Naive B cell (primary cell): Measurements from ENCODE around the gene GRHPR. TPM values are rescaled to one million over a fixed set of nuclear protein-coding genes. Genes with fewer than 3 reads are reported as not detected.

Source experiments
- ATAC-seq, 2 donors: fragments of 150-1000 bp; cut with Tn5 transposase; 2 replicates each; pipeline ENCODE4 v1.10.0; 2021; ENCODE audit warnings: low read depth in 2 of 2, mild to moderate bottlenecking in 2 of 2, moderate library complexity in 2 of 2
- DNase-seq: peaks from one replicate; pipeline ENCODE4 v3.0.0; 2022
- H3K27ac Mint-ChIP-seq, 6 donors: one replicate each; pipeline ENCODE4 v1.8.0; 2020 to 2022; ENCODE audit warnings: mild to moderate bottlenecking in 6 of 6, mixed read lengths in 6 of 6, moderate library complexity in 5 of 6, inconsistent platforms in 2 of 6
- H3K27me3 Mint-ChIP-seq, 3 donors: one replicate each; pipeline ENCODE4 v1.8.0; 2021 to 2022; ENCODE audit warnings: mixed read lengths in 3 of 3, mild to moderate bottlenecking in 1 of 3
- H3K36me3 Mint-ChIP-seq, 2 donors: one replicate each; pipeline ENCODE4 v1.8.0; 2020 to 2022; ENCODE audit warnings: mixed read lengths in 2 of 2, inconsistent platforms in 1 of 2, mild to moderate bottlenecking in 1 of 2
- H3K4me1 Mint-ChIP-seq, 3 donors: one replicate each; pipeline ENCODE4 v1.8.0; 2020 to 2022; ENCODE audit warnings: mixed read lengths in 3 of 3, inconsistent platforms in 1 of 3, mild to moderate bottlenecking in 1 of 3, moderate library complexity in 1 of 3
- H3K4me3 Mint-ChIP-seq, 8 donors: one replicate each; pipeline ENCODE4 v1.8.0; 2020 to 2022; ENCODE audit warnings: mild to moderate bottlenecking in 8 of 8, mixed read lengths in 8 of 8, moderate library complexity in 8 of 8, inconsistent platforms in 2 of 8
- H3K9me3 Mint-ChIP-seq, 7 donors: one replicate each; pipeline ENCODE4 v1.8.0; 2020 to 2022; ENCODE audit warnings: mixed read lengths in 7 of 7, mild to moderate bottlenecking in 5 of 7, inconsistent platforms in 2 of 7, moderate library complexity in 1 of 7
- polyA plus RNA-seq, 6 donors: library from polyadenylated mRNA; unstranded; fragments of 300-500 nt; fragmentation: Illumina TruSeq; gene quantifications; one replicate each; pipeline ENCODE4 v1.2.3, GENCODE V29; 2021; ENCODE audit warnings: low read depth in 6 of 6

The GRHPR gene
- polyA plus RNA-seq, 6 donors from 2014 or later: 90.5 to 185 (median 126) TPM

DNA sequence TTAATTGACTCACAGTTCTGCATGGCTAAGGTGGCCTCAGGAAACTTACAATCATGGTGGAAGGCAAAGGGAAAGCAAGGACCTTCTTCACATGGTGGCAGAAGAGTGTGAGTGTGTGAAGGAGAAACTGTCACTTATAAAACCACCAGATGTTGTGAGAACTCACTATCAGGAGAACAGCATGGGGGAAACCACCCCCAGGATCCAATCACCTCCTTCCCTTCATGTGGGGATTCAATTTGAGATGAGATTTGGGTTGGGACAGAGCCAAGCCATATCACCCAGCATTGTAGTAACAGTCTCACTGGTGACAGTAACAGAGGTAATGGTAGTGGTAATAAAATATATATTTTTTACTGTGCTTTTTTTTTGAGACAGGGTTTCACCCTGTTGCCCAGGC lies 24.6 kb downstream of the GRHPR start:
- ATAC-seq: no peak
- H3K4me3 Mint-ChIP-seq: no peak overlapping the region
- peaks cover 17 to 41% (median 31%) of the 10 kb centered on the region in 3 donors for H3K4me1 Mint-ChIP-seq
- H3K27ac Mint-ChIP-seq: no peak overlapping the region
- no peak for DNase-seq
- H3K9me3 Mint-ChIP-seq: no peaks in the 10 kb centered on the region
- H3K27me3 Mint-ChIP-seq: no peaks in the 10 kb centered on the region
- H3K36me3 Mint-ChIP-seq: peaks cover under 1 to 6% of the 10 kb centered on the region in 2 donors

DNA sequence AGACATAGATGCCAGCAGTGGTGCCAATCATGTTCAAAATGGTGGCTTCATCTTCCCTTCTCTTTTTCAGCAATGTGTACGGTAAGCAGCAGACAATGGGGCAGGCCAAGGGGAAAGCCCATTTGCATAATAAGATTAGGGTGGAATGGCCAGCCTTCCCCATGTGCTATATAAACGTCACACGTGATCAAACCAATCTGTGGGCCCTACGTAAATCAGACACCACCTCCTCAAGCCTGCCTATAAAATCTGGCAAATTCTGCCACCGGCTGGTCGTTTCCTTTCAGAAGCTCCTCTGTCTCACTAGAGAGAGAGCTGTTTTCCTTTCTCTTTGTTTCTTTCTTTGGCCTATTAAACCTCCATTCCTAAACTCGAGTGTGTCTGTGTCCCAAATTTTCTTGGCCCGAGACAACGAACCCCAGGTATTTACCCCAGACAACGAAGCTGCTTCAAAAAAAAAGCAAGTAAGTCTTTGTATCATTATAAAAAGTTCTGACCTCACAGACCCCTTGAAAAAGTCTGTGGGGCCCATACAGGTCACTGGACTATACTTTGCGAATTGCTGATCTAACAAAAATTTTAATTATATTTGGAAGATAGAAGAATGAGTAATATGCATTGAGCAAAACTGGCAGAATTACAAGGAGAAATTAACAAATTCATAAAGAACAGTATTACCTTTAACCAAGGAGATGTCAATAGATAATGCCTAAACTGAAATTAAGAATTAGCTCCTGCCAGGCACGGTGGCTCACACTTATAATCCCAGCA lies 27.6 kb downstream of the GRHPR start:
- H3K4me1 Mint-ChIP-seq: peaks cover 39 to 58% (median 52%) of the 10 kb centered on the region in 3 donors
- ATAC-seq (peak in 1 of 2 donors; percentile 42), DNase-seq (no peak)
- H3K36me3 Mint-ChIP-seq: peaks cover 0 to 6% of the 10 kb centered on the region in 2 donors
- no peak overlapping the region for H3K4me3 Mint-ChIP-seq
- H3K27ac Mint-ChIP-seq: peak overlapping the region in 2 of 6 donors; percentile 4 to 46
- H3K9me3 Mint-ChIP-seq: no peaks in the 10 kb centered on the region
- H3K27me3 Mint-ChIP-seq: no peaks in the 10 kb centered on the region

GRCh38 chr9:37451628-37452027 lies 29.1 kb downstream of the GRHPR start:
- no peaks in the 10 kb centered on the region for H3K27me3 Mint-ChIP-seq
- DNase-seq (no peak), ATAC-seq (no peak)
- H3K27ac Mint-ChIP-seq: peak overlapping the region in 4 of 6 donors; percentile 42 to 88 (median 78)
- H3K4me3 Mint-ChIP-seq: no peak overlapping the region
- H3K36me3 Mint-ChIP-seq: peaks cover 0 to 10% of the 10 kb centered on the region in 2 donors
- H3K4me1 Mint-ChIP-seq: peaks cover 45 to 59% (median 55%) of the 10 kb centered on the region in 3 donors
- H3K9me3 Mint-ChIP-seq: no peaks in the 10 kb centered on the region

GRCh38 chr9:37452611-37453010 lies 30.1 kb downstream of the GRHPR start:
- peak overlapping the region in 3 of 6 donors; percentile 5 to 88 (median 42) for H3K27ac Mint-ChIP-seq
- no peak for ATAC-seq
- peaks cover 44 to 61% (median 60%) of the 10 kb centered on the region in 3 donors for H3K4me1 Mint-ChIP-seq

DNA sequence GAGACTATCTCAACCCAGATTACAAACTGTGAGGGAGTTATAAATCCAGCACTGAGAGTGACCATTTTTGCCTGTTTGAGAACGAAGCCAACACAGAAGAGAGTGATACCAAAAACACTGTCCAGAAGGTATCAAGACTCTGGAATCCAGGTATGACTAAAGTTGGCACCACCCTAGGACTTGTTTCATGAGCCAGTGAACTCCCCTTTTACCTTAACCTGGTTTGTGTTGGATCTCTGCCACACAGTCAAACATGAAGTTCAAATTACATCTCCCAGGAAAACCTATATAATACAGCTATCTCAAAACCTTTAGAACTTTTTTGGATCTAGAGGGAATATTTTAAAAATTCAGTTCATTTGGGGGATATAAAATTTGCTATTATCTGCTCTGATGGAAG lies 31.3 kb downstream of the GRHPR start:
- Mint-ChIP-seq H3K27me3 (no peaks in the 10 kb centered on the region), H3K27ac (peak overlapping the region in 3 of 6 donors; percentile 1 to 42 (median 18)), H3K4me1 (peaks cover 46 to 64% (median 58%) of the 10 kb centered on the region in 3 donors), H3K9me3 (no peaks in the 10 kb centered on the region), H3K36me3 (peaks cover 0 to 10% of the 10 kb centered on the region in 2 donors), H3K4me3 (no peak overlapping the region)
- DNase-seq (no peak), ATAC-seq (no peak)

More at GRCh38 chr9:37452611-37453010, 30.1 kb downstream of the GRHPR start:
- peaks cover 0 to 10% of the 10 kb centered on the region in 2 donors for H3K36me3 Mint-ChIP-seq
- H3K4me3 Mint-ChIP-seq: no peak overlapping the region
- DNase-seq: no peak
- no peaks in the 10 kb centered on the region for H3K27me3 Mint-ChIP-seq
- no peaks in the 10 kb centered on the region for H3K9me3 Mint-ChIP-seq

- ATAC-seq (no peak), DNase-seq (no peak)
- Mint-ChIP-seq H3K27me3 (no peaks in the 10 kb centered on the region), H3K4me3 (no peak overlapping the region), H3K27ac (peak overlapping the region in 2 of 6 donors; percentile 18 to 42), H3K36me3 (peaks cover 0 to 10% of the 10 kb centered on the region in 2 donors), H3K4me1 (peaks cover 46 to 64% (median 60%) of the 10 kb centered on the region in 3 donors), H3K9me3 (no peaks in the 10 kb centered on the region)
Measured at GRCh38 chr9:37454238-37454637, 31.7 kb downstream of the GRHPR start.

GRCh38 chr9:37455884-37456647 lies 33.6 kb downstream of the GRHPR start:
- DNase-seq: no peak
- ATAC-seq: no peak
- Mint-ChIP-seq H3K4me1 (peaks cover 46 to 70% (median 68%) of the 10 kb centered on the region in 3 donors), H3K27me3 (no peaks in the 10 kb centered on the region), H3K9me3 (no peaks in the 10 kb centered on the region), H3K4me3 (peak overlapping the region in 2 of 8 donors; percentile 10 to 22), H3K36me3 (peaks cover 0 to 4% of the 10 kb centered on the region in 2 donors), H3K27ac (peak overlapping the region in 2 of 6 donors; percentile 14 to 53)

- H3K4me3 Mint-ChIP-seq: no peak overlapping the region
- H3K27ac Mint-ChIP-seq: no peak overlapping the region
- no peaks in the 10 kb centered on the region for H3K9me3 Mint-ChIP-seq
- H3K27me3 Mint-ChIP-seq: no peaks in the 10 kb centered on the region
- ATAC-seq: no peak
- DNase-seq: no peak
- H3K36me3 Mint-ChIP-seq: peaks cover 0 to 4% of the 10 kb centered on the region in 2 donors
- peaks cover 42 to 71% (median 66%) of the 10 kb centered on the region in 3 donors for H3K4me1 Mint-ChIP-seq
Measured at GRCh38 chr9:37456817-37457216, 34.3 kb downstream of the GRHPR start.

DNA sequence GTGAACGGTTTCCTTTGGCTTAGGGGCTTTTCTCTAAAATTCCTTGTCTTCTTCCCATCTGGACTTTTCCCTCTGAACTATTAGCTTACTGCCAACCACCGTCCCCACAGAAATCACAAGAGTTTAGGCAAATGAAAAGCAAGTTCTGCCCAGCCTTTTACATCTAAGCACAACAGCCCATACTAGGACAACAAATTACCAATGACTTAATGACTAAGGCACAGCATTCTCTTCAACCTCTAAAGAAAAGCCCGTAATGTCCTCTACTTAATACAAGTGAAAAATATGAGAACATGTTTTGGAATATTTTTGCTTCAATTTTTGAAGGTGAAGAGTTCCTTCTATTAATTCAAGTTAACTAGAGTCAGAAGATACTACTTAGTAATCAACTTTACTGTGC lies 41.5 kb downstream of the GRHPR start:
- Mint-ChIP-seq H3K4me1 (peaks cover 24 to 52% (median 50%) of the 10 kb centered on the region in 3 donors), H3K27ac (peak overlapping the region; percentile 99), H3K4me3 (peak overlapping the region; percentile 87 to 98 (median 96))

GRCh38 chr9:37464426-37465248 lies 42.1 kb downstream of the GRHPR start:
- Mint-ChIP-seq H3K36me3 (no peaks in the 10 kb centered on the region), H3K4me3 (peak overlapping the region; percentile 87 to 98 (median 96)), H3K27me3 (no peaks in the 10 kb centered on the region), H3K27ac (peak overlapping the region; percentile 99), H3K4me1 (peaks cover 24 to 50% (median 49%) of the 10 kb centered on the region in 3 donors), H3K9me3 (no peaks in the 10 kb centered on the region)
- DNase-seq (peak; percentile 91), ATAC-seq (peak; percentile 52 to 53)

More for the DNA sequence above, 41.5 kb downstream of the GRHPR start:
- ATAC-seq: no peak
- no peaks in the 10 kb centered on the region for H3K9me3 Mint-ChIP-seq
- no peaks in the 10 kb centered on the region for H3K36me3 Mint-ChIP-seq
- no peaks in the 10 kb centered on the region for H3K27me3 Mint-ChIP-seq
- DNase-seq: no peak

GRCh38 chr9:37465249-37466036 lies 42.9 kb downstream of the GRHPR start, which contains the start of gene ZBTB5:
TSS of gene ZBTB5 (minus strand) at chr9:37465450. CDS start at chr9:37442551, 22,899 bp downstream.
- Mint-ChIP-seq H3K27ac (peak within 1 kb of the TSS; percentile 99), H3K4me1 (peaks cover 24 to 50% (median 46%) of the 10 kb centered on the region in 3 donors)

GRCh38 chr9:37466037-37466709 lies 43.7 kb downstream of the GRHPR start:
- Mint-ChIP-seq H3K36me3 (no peaks in the 10 kb centered on the region), H3K4me1 (peaks cover 24 to 42% (median 38%) of the 10 kb centered on the region in 3 donors), H3K9me3 (no peaks in the 10 kb centered on the region), H3K4me3 (peak overlapping the region; percentile 87 to 98 (median 96)), H3K27me3 (no peaks in the 10 kb centered on the region), H3K27ac (peak overlapping the region; percentile 99)
- DNase-seq (no peak), ATAC-seq (no peak)

More at GRCh38 chr9:37465249-37466036, 42.9 kb downstream of the GRHPR start, which contains the start of gene ZBTB5:
- no peaks in the 10 kb centered on the region for H3K36me3 Mint-ChIP-seq
- ATAC-seq (peak; percentile 69 to 75), DNase-seq (peak; percentile 99)
- H3K4me3 Mint-ChIP-seq: peak within 1 kb of the TSS; percentile 87 to 98 (median 96)
- no peaks in the 10 kb centered on the region for H3K27me3 Mint-ChIP-seq
- H3K9me3 Mint-ChIP-seq: no peaks in the 10 kb centered on the region
